GM12878 (cell line): Measurements from ENCODE around the gene MGMT. TPM values are rescaled to one million over a fixed set of nuclear protein-coding genes. Genes with fewer than 3 reads are reported as not detected.

ENCODE experiments used
- ATAC-seq: fragments of 200-7000 bp; cut with Tn5 transposase; 3 replicates; pipeline ENCODE4 v1.9.1; 2020; ENCODE audit warnings: mild to moderate bottlenecking, moderate library complexity
- BruUV-seq: library from RNA; stranded (reverse); fragments of 400-500 nt; replicated peaks from 2 replicates; lab custom pipeline; 2021; lab: Mats Ljungman, UMichigan
- CTCF ChIA-PET: fragments of 300-600 bp; sonication (Branson Sonifier 250); formaldehyde crosslinking; extraction: SDS; loops from one replicate; lab custom pipeline; 2021; ENCODE audit warnings: inconsistent platforms; lab: Yijun Ruan, JAX
- POLR2A ChIA-PET: fragments of 350-600 bp; formaldehyde crosslinking; extraction: SDS; loops from one replicate; lab custom pipeline; 2021; ENCODE audit warnings: inconsistent platforms; lab: Charles Lee
- RAD21 ChIA-PET: fragments of 300-600 bp; sonication (Branson Sonifier 250); formaldehyde crosslinking; loops from one replicate; lab custom pipeline; 2023; ENCODE audit warnings: antibody characterized with exemption; ENCODE audit not compliant: unreplicated experiment; lab: Charles Lee
- SMC1A ChIA-PET: fragments of 300-600 bp; sonication (Branson Sonifier 250); formaldehyde crosslinking; loops from one replicate; lab custom pipeline; 2023; ENCODE audit not compliant: unreplicated experiment, uncharacterized antibody; lab: Charles Lee
- DNase-seq: peaks from one replicate; pipeline ENCODE4 v3.0.0-alpha.2; 2011; ENCODE audit warnings: low read depth, low spot score
- FAIRE-seq: peaks from 3 replicates; lab custom pipeline; 2011; peaks lifted over from hg19 to GRCh38; lab: Jason Lieb, UNC
- H2AFZ ChIP-seq: 2 replicates; pipeline ENCODE4 v1.6.0; 2011; ENCODE audit warnings: low read depth, low read length, control low read depth; ENCODE audit not compliant: control insufficient read depth
- H3K27ac ChIP-seq: 2 replicates; pipeline ENCODE4 v1.5.1; 2011; ENCODE audit warnings: control low read depth; ENCODE audit not compliant: control insufficient read depth, insufficient read depth
- H3K27me3 ChIP-seq, 2 experiments: replicated peaks in 1 of 2; 2 replicates each; pipeline versions ENCODE4 v1.6.0 to v1.6.1; 2011; ENCODE audit warnings: low read length in 1 of 2; ENCODE audit not compliant: control insufficient read depth in 2 of 2, insufficient read depth in 2 of 2
- H3K36me3 ChIP-seq, 2 experiments: 2 replicates each; pipeline ENCODE4 v1.5.1; 2011; ENCODE audit warnings: low read length in 1 of 2; ENCODE audit not compliant: control insufficient read depth in 2 of 2, insufficient read depth in 2 of 2
- H3K4me1 ChIP-seq: 2 replicates; pipeline ENCODE4 v1.6.1; 2011; ENCODE audit warnings: mild to moderate bottlenecking, low read length, moderate library complexity, mixed read lengths; ENCODE audit not compliant: control insufficient read depth, insufficient read depth
- H3K4me2 ChIP-seq: 2 replicates; pipeline ENCODE4 v1.6.0; 2011; ENCODE audit warnings: control low read depth; ENCODE audit not compliant: control insufficient read depth, insufficient read depth
- H3K4me3 ChIP-seq: fragments of 200-600 bp; sonication (generic); 2 replicates; pipeline ENCODE4 v1.5.1; 2016
- H3K79me2 ChIP-seq: 2 replicates; pipeline ENCODE4 v1.6.0; 2011; ENCODE audit warnings: low read length; ENCODE audit not compliant: control insufficient read depth, insufficient read depth
- H3K9ac ChIP-seq: 2 replicates; pipeline ENCODE4 v1.8.0; 2011; ENCODE audit warnings: low read length, control low read depth, mixed read lengths; ENCODE audit not compliant: control insufficient read depth, insufficient read depth
- H3K9me3 ChIP-seq: replicated peaks from 3 replicates; pipeline ENCODE4 v1.5.1; 2011; ENCODE audit warnings: mild to moderate bottlenecking, low read length; ENCODE audit not compliant: control insufficient read depth, insufficient read depth
- H4K20me1 ChIP-seq: 2 replicates; pipeline ENCODE4 v1.6.0; 2011; ENCODE audit not compliant: control insufficient read depth, insufficient read depth
- CUX1 ChIP-seq: IDR thresholded peaks from 2 replicates; pipeline ENCODE4 v1.6.1; 2012; ENCODE audit warnings: improper control_type of control experiment, low read depth, low read length; ENCODE audit not compliant: insufficient replicate concordance
- EP300 ChIP-seq, 2 experiments: fragments of 150-350 bp in 1 of 2; IDR thresholded peaks; 2 replicates each; pipeline ENCODE4 v1.6.1; 2011 to 2012; ENCODE audit warnings: low read depth in 2 of 2, low read length in 2 of 2, borderline replicate concordance in 1 of 2, improper control_type of control experiment in 1 of 2, inconsistent platforms in 1 of 2; ENCODE audit not compliant: control insufficient read depth in 1 of 2
- FOXK2 ChIP-seq: fragments of 450-650 bp; IDR thresholded peaks from 2 replicates; pipeline ENCODE4 v1.6.1; 2017; ENCODE audit warnings: mild to moderate bottlenecking, moderate library complexity
- KLF5 ChIP-seq: fragments of 450-650 bp; IDR thresholded peaks from 2 replicates; pipeline ENCODE4 v1.6.1; 2014; ENCODE audit warnings: mild to moderate bottlenecking; ENCODE audit not compliant: partially characterized antibody
- NFYA ChIP-seq: IDR thresholded peaks from 2 replicates; pipeline ENCODE4 v1.6.1; 2011; ENCODE audit warnings: low read depth, mild to moderate bottlenecking, low read length, improper control_type of control experiment, borderline replicate concordance
- POU2F2 ChIP-seq: IDR thresholded peaks from 3 replicates; pipeline ENCODE4 v1.6.1; 2011; ENCODE audit warnings: low read depth, mild to moderate bottlenecking, low read length, borderline replicate concordance
- RBBP5 ChIP-seq: fragments of 200-600 bp; sonication (generic); conservative IDR thresholded peaks from 2 replicates; pipeline ENCODE4 v1.6.1; 2016
- SMAD5 ChIP-seq: IDR thresholded peaks from 2 replicates; pipeline ENCODE4 v1.6.1; 2016; ENCODE audit warnings: antibody characterized with exemption, low read depth
- SREBF2 ChIP-seq: IDR thresholded peaks from 2 replicates; pipeline ENCODE4 v1.6.1; 2012; ENCODE audit warnings: mild to moderate bottlenecking, low read length
- TARDBP ChIP-seq: IDR thresholded peaks from 2 replicates; pipeline ENCODE4 v1.6.1; 2016; ENCODE audit warnings: borderline replicate concordance
- ZZZ3 ChIP-seq: IDR thresholded peaks from 2 replicates; pipeline ENCODE4 v1.6.1; 2011; ENCODE audit warnings: low read depth; ENCODE audit not compliant: control insufficient read depth, insufficient read length
- WGBS: methylation state at CpG from one replicate; pipeline ENCODE4 v1.1.6; 2016; ENCODE audit warnings: low lambda C conversion rate; ENCODE audit not compliant: insufficient replicate concordance, insufficient coverage; ENCODE audit errors: missing lambda C conversion rate; 5-methylcytosine and 5-hydroxymethylcytosine counted together
- in situ Hi-C: fragments of 300-500 bp; cut with MboI; formaldehyde crosslinking; loops from 9 replicates; pipeline ENCODE4 v1.14.3; 2018; ENCODE audit warnings: mixed read lengths
- intact Hi-C: fragments of 100-400 bp; cut with micrococcal nuclease; formaldehyde crosslinking; loops from one replicate; pipeline ENCODE4 v1.14.2; 2022; ENCODE audit not compliant: unreplicated experiment
- polyA plus RNA-seq, 11 experiments: library from polyadenylated mRNA; depleted of rRNA in 4 of 11; unstranded in 6 of 11; stranded (reverse) in 5 of 11; fragments of >200 nt; fragmentation: Nextera tagmentation in 4 of 11; fragmentation: Illumina TruSeq in 1 of 11; extraction: Ambion mirVana in 4 of 11; extraction: Trizol in 1 of 11; gene quantifications; 1 replicate in 1 of 11; 2 replicates in 10 of 11; pipeline versions ENCODE4 v1.2.1 to v1.2.3, GENCODE V29; 2011 to 2016; ENCODE audit warnings: inconsistent platforms in 2 of 11, missing spikeins in 2 of 11, low read depth in 1 of 11
- total RNA-seq, 4 experiments: library from RNA; depleted of rRNA in 3 of 4; stranded (reverse); fragments of >200 nt in 3 of 4; fragmentation: Illumina TruSeq in 1 of 4; extraction: Trizol in 1 of 4; gene quantifications; 2 replicates each; pipeline versions ENCODE4 v1.2.1 to v1.2.3, GENCODE V29; 2013 to 2021

Gene MGMT
- total and polyA plus RNA-seq, 10 of the 15 experiments (the other 5 are each of a cell fraction or from before 2014, with no cell fraction given), result 0.16 to 24.2 (median 13.3) TPM

GRCh38 chr10:129793479-129793878 is 326.4 kb downstream of the MGMT start:
- Histone ChIP-seq H3K4me1 (no peaks in the 10 kb centered on the region), H4K20me1 (no peaks in the 10 kb centered on the region), H2AFZ (no peak overlapping the region), H3K27ac (no peak overlapping the region), H3K79me2 (no peaks in the 10 kb centered on the region), H3K4me3 (no peak overlapping the region), H3K36me3 (no peaks in the 10 kb centered on the region), H3K4me2 (no peak overlapping the region), H3K9me3 (no peaks in the 10 kb centered on the region), H3K27me3 (no peaks in the 10 kb centered on the region), H3K9ac (no peak overlapping the region)
- ChIA-PET RAD21 (interaction anchor here (0.5 kb wide), 1 partner anchor 308 kb away, joined by 3 read pairs; no protein-coding TSS in a partner anchor), POLR2A (no interaction called here), CTCF (no interaction called here), SMC1A (no interaction called here)
- FAIRE-seq (no peak), ATAC-seq (no peak), DNase-seq (no peak)
- in situ Hi-C loops (no loop called here), intact Hi-C loops (no loop called here)
- TF ChIP-seq EP300 (IDR thresholded peaks at IDR 0.05; ENCODE audit: borderline replicate concordance in 1 of 2, control insufficient read depth in 1 of 2, low read depth in 2 of 2, low read length in 2 of 2) (no peak), SMAD5 (no peak), RBBP5 (no peak), ZZZ3 (no peak), KLF5 (no peak), POU2F2 (no peak), TARDBP (no peak), CUX1 (no peak), NFYA (no peak), SREBF2 (no peak), FOXK2 (no peak)
- no TSS peak for BruUV-seq
- 62% methylated on average over 6 of the region's 6 CpGs for WGBS
